Thoracic aorta (tissue), 2 donors: ENCODE measurements around the gene TMC3. TPM values are rescaled to one million over a fixed set of nuclear protein-coding genes. Genes with fewer than 3 reads are reported as not detected.

ENCODE experiments used
- ATAC-seq: fragments of 150-250 bp; one replicate; pipeline ENCODE4 v1.8.0; 2017; ENCODE audit warnings: low read depth; ENCODE audit not compliant: insufficient number of reproducible peaks, low FRiP score
- DNase-seq: peaks from one replicate; pipeline ENCODE4 v3.0.0-alpha.2; 2020; ENCODE audit warnings: low spot score
- H3K27ac ChIP-seq, 2 donors: fragments of 200-600 bp; sonication (generic); 1 replicate in 1 of 2; 2 replicates in 1 of 2; pipeline ENCODE4 v1.5.1; 2016; ENCODE audit warnings: mild to moderate bottlenecking in 2 of 2, moderate library complexity in 2 of 2
- H3K27me3 ChIP-seq: fragments of 200-600 bp; sonication (generic); replicated peaks from 2 replicates; pipeline ENCODE4 v1.6.0; 2016; ENCODE audit warnings: mild to moderate bottlenecking; ENCODE audit not compliant: insufficient read depth
- H3K36me3 ChIP-seq: fragments of 200-600 bp; sonication (generic); one replicate; pipeline ENCODE4 v1.5.1; 2016
- H3K4me1 ChIP-seq, 2 donors: fragments of 200-600 bp; sonication (generic); 1 replicate in 1 of 2; 2 replicates in 1 of 2; pipeline versions ENCODE4 v1.5.1 to v1.6.0; 2016; ENCODE audit warnings: low read depth in 2 of 2, mild to moderate bottlenecking in 1 of 2; ENCODE audit not compliant: control insufficient read depth in 1 of 2
- H3K4me3 ChIP-seq: fragments of 200-600 bp; sonication (generic); 2 replicates; pipeline ENCODE4 v1.5.1; 2016; ENCODE audit warnings: mild to moderate bottlenecking
- H3K9me3 ChIP-seq: fragments of 200-600 bp; sonication (generic); 2 replicates; pipeline ENCODE4 v1.5.1; 2016
- total RNA-seq, 2 donors: library from RNA; depleted of rRNA; stranded (reverse); fragments of >200 nt; gene quantifications; one replicate each; pipeline versions ENCODE4 v1.1.0 to v1.2.3, GENCODE V29; 2016
- TF ChIP-seq, protein P1 (sequence below): fragments of 200-600 bp; sonication (generic); IDR thresholded peaks from one replicate; pipeline ENCODE4 v1.5.1; 2019; ENCODE audit warnings: antibody characterized with exemption

The TMC3 gene
- total RNA-seq, 2 donors from 2014 or later, result 0.54 TPM; not detected in 1

DNA sequence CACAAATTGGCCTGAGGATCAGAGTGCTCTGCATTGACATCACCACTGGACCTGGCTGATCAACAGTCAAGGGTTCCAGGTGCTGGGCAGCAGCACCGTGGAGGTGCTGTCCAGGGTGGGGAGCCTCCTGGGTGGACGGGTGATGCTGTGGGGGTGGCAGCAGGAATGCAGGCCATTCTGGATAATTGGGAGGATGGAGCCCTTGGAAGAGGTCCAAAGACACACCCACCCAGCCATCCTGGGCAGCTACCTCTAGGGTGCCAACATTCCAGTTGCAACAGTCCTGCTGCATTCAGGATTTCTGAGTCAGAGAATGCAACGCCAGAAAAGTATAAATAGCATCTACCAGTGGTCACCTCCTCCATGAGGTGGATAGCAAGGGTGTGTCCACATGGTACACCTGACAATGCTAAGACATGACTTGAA, 76.9 kb downstream of the TMC3 start:
- peak overlapping the region in 1 of 2 donors; percentile 7 for H3K27ac ChIP-seq
- H3K36me3 ChIP-seq, result no peaks in the 10 kb centered on the region
- no peak for ATAC-seq
- no peaks in the 10 kb centered on the region for H3K9me3 ChIP-seq
- TF ChIP-seq, protein P1, sequence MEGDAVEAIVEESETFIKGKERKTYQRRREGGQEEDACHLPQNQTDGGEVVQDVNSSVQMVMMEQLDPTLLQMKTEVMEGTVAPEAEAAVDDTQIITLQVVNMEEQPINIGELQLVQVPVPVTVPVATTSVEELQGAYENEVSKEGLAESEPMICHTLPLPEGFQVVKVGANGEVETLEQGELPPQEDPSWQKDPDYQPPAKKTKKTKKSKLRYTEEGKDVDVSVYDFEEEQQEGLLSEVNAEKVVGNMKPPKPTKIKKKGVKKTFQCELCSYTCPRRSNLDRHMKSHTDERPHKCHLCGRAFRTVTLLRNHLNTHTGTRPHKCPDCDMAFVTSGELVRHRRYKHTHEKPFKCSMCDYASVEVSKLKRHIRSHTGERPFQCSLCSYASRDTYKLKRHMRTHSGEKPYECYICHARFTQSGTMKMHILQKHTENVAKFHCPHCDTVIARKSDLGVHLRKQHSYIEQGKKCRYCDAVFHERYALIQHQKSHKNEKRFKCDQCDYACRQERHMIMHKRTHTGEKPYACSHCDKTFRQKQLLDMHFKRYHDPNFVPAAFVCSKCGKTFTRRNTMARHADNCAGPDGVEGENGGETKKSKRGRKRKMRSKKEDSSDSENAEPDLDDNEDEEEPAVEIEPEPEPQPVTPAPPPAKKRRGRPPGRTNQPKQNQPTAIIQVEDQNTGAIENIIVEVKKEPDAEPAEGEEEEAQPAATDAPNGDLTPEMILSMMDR, result no peak
- peak overlapping the region; percentile 56 for H3K4me3 ChIP-seq
- no peaks in the 10 kb centered on the region for H3K27me3 ChIP-seq
- H3K4me1 ChIP-seq, result peaks cover 3 to 15% of the 10 kb centered on the region in 2 donors
- DNase-seq, result no peak

- Histone ChIP-seq H3K27ac (peak overlapping the region in 1 of 2 donors; percentile 7), H3K27me3 (no peaks in the 10 kb centered on the region), H3K4me3 (peak overlapping the region; percentile 56), H3K4me1 (peaks cover 3 to 15% of the 10 kb centered on the region in 2 donors), H3K36me3 (no peaks in the 10 kb centered on the region), H3K9me3 (no peaks in the 10 kb centered on the region)
- DNase-seq (no peak), ATAC-seq (no peak)
- TF ChIP-seq, protein P1, result no peak
Observed at GRCh38 chr15:81296673-81297072, 77.3 kb downstream of the TMC3 start.

GRCh38 chr15:81296186-81296585, 77.8 kb downstream of the TMC3 start:
- DNase-seq, result no peak
- no peaks in the 10 kb centered on the region for H3K9me3 ChIP-seq
- no peak overlapping the region for H3K4me3 ChIP-seq
- H3K4me1 ChIP-seq, result peaks cover 3 to 15% of the 10 kb centered on the region in 2 donors
- no peaks in the 10 kb centered on the region for H3K36me3 ChIP-seq
- peak overlapping the region in 1 of 2 donors; percentile 7 for H3K27ac ChIP-seq
- no peak for ATAC-seq
- H3K27me3 ChIP-seq, result no peaks in the 10 kb centered on the region
- TF ChIP-seq, protein P1, result no peak

DNA sequence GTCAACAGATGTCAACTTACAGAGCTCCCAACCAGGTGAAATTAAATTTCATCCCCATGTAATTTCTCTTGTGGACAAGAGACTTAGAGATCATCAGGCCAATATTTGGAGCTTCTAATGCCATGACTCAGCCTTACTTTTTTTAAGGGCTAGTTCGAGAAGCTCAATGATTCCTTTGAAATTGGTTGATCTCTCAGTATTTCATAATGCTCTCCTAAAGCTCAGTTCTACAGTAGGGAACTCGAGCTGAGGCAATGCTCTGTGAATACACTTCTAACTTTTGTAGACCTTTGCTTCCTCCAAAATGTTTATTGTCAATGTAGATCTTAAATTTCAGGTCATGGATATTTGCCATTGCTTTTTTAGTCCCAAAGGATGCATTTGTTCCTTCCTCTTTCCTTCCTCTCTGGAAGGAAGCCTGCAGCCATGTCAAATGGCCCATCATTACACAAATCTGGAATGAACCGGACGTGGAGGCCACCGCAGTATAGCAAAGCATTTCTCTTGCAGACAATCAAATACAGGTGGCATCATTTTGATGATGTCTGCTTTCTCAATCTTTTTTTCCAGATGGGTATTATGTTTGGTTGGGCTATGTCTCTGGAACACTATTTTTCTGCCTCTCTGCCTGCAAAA, 78.4 kb downstream of the TMC3 start:
- Histone ChIP-seq H3K36me3 (no peaks in the 10 kb centered on the region), H3K27me3 (no peaks in the 10 kb centered on the region), H3K4me3 (no peak overlapping the region), H3K9me3 (no peaks in the 10 kb centered on the region), H3K4me1 (peaks cover 3 to 15% of the 10 kb centered on the region in 2 donors), H3K27ac (no peak overlapping the region)
- ATAC-seq (no peak), DNase-seq (no peak)
- TF ChIP-seq, protein P1, result no peak

DNA sequence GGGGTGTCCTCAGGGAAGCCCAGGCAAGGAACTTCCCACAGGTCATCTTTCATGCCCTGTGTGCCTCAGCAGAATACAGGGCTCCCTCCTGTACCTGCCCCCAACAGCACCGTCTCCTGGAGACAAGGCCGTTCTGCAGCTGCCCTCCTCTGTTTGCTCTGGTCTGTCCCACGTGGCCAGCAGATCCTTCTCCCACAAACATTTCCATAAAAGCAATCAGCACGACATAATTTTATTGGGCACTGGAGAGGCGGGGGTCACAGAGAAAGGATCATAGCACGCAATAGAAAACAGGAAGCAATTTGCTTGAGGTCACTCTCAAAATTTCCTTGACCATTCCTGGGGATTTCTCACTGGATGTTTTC, 79.5 kb downstream of the TMC3 start:
- DNase-seq (no peak), ATAC-seq (no peak)
- Histone ChIP-seq H3K4me1 (peaks cover 3 to 15% of the 10 kb centered on the region in 2 donors), H3K4me3 (no peak overlapping the region), H3K27me3 (no peaks in the 10 kb centered on the region), H3K9me3 (no peaks in the 10 kb centered on the region), H3K36me3 (no peaks in the 10 kb centered on the region), H3K27ac (no peak overlapping the region)
- TF ChIP-seq, protein P1, result no peak
